Measurements from ENCODE around the gene WDR19. TPM values are rescaled to one million over a fixed set of nuclear protein-coding genes. Genes with fewer than 3 reads are reported as not detected.

WDR19 gene

DNA sequence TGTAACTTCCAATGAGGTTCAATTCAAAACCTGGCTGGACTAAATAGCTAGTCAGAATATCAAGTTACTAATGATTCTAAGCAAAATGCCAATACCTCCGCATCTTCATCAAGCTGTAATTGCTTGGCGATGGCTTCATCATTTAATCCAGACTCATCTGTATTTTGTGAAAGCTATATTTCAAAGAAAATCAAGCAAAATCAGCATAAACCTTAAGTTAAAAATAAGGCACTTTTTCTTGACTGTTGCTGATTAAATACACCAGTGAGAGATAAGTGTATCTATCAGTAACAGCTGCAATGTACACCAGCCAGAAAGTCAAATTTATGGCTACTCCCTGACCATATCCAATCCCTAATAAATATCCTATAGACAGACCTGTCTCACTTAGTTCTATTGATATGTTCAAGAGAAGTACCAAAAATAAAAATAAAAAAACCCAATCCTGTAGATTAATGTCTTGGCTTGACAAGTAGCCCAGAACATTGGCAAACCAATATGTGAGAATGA, 144.2 kb downstream of the WDR19 start:
- H3K4ac ChIP-seq (ENCODE audit: low read depth, low read length), result no peak overlapping the region
- H3K23ac ChIP-seq (ENCODE audit: low read length), result no peak overlapping the region
- no peak overlapping the region for H3K9ac ChIP-seq (ENCODE audit: low read length)
- H3K4me1 ChIP-seq (ENCODE audit: control insufficient read depth, low read depth, low read length), result no peaks in the 10 kb centered on the region
- no peak overlapping the region for H4K5ac ChIP-seq (ENCODE audit: low read length)
- no peaks in the 10 kb centered on the region for H3K27me3 ChIP-seq (ENCODE audit: insufficient read depth, low read length, poor library complexity)
- no peak for DNase-seq
- no peak overlapping the region for H2BK15ac ChIP-seq (replicated peaks; ENCODE audit: low read depth)
- no peak overlapping the region for H3K4me2 ChIP-seq (ENCODE audit: low read length)
- no peak overlapping the region for H4K8ac ChIP-seq (ENCODE audit: low read depth, low read length)
- no peak overlapping the region for H3K4me3 ChIP-seq (ENCODE audit: low read length)
- no peak overlapping the region for H3K56ac ChIP-seq (ENCODE audit: low read length)
- peaks cover 3% of the 10 kb centered on the region for H3K79me2 ChIP-seq (ENCODE audit: control insufficient read depth, insufficient read depth, low read length)
- no CpG with 5 or more reads among the region's 2 CpGs for WGBS (ENCODE audit: extremely low coverage, insufficient coverage, low lambda C conversion rate)
- no peak overlapping the region for H3K27ac ChIP-seq (ENCODE audit: low read depth, low read length)
- no peaks in the 10 kb centered on the region for H3K36me3 ChIP-seq (ENCODE audit: control insufficient read depth, insufficient read depth, low read length)
- no peak overlapping the region for H2AK5ac ChIP-seq (ENCODE audit: low read length)
- no peak overlapping the region for H3K18ac ChIP-seq (ENCODE audit: low read length)
- peaks cover 3% of the 10 kb centered on the region for H3K79me1 ChIP-seq (ENCODE audit: low read length)
- H2BK5ac ChIP-seq (ENCODE audit: low read length), result no peak overlapping the region
- H2BK120ac ChIP-seq (ENCODE audit: low read depth, low read length), result no peak overlapping the region

GRCh38 chr4:39330353-39330752, 148.0 kb downstream of the WDR19 start:
- no peak overlapping the region for H4K8ac ChIP-seq (ENCODE audit: low read depth, low read length)
- no peak overlapping the region for H2BK15ac ChIP-seq (replicated peaks; ENCODE audit: low read depth)
- no peak overlapping the region for H2AK5ac ChIP-seq (ENCODE audit: low read length)
- no peak overlapping the region for H3K18ac ChIP-seq (ENCODE audit: low read length)
- no peak overlapping the region for H3K4me3 ChIP-seq (ENCODE audit: low read length)
- no peak for DNase-seq
- H2BK120ac ChIP-seq (ENCODE audit: low read depth, low read length), result no peak overlapping the region
- H3K27me3 ChIP-seq (ENCODE audit: insufficient read depth, low read length, poor library complexity), result no peaks in the 10 kb centered on the region
- H2BK5ac ChIP-seq (ENCODE audit: low read length), result no peak overlapping the region
- H3K27ac ChIP-seq (ENCODE audit: low read depth, low read length), result no peak overlapping the region
- no peak overlapping the region for H4K5ac ChIP-seq (ENCODE audit: low read length)
- H3K4ac ChIP-seq (ENCODE audit: low read depth, low read length), result no peak overlapping the region
- H3K23ac ChIP-seq (ENCODE audit: low read length), result no peak overlapping the region
- no peak overlapping the region for H3K9ac ChIP-seq (ENCODE audit: low read length)
- peaks cover 3% of the 10 kb centered on the region for H3K79me1 ChIP-seq (ENCODE audit: low read length)
- WGBS (ENCODE audit: extremely low coverage, insufficient coverage, low lambda C conversion rate), result no CpG with 5 or more reads among the region's 1 CpG
- no peak overlapping the region for H3K4me2 ChIP-seq (ENCODE audit: low read length)
- H3K4me1 ChIP-seq (ENCODE audit: control insufficient read depth, low read depth, low read length), result no peaks in the 10 kb centered on the region
- H3K56ac ChIP-seq (ENCODE audit: low read length), result no peak overlapping the region
- H3K79me2 ChIP-seq (ENCODE audit: control insufficient read depth, insufficient read depth, low read length), result peaks cover 5% of the 10 kb centered on the region
- H3K36me3 ChIP-seq (ENCODE audit: control insufficient read depth, insufficient read depth, low read length), result no peaks in the 10 kb centered on the region

DNA sequence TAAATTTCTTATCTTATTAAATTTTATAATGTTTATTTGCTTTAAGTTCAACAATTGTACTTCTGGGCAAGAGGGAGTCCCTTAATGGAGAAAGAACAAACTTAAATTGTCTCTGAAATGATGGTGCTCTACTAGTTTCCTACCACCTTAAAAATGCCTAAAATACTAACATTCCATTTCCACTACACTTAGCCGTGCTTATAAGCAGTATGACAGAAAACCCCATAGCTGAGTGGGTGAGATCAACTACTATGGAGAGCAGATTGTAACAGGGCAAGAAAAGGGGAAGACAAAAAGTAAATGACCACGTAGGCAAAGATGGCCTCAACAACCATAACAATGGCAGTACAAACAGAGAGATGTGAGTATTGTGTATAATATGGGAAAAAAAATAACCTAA, 148.9 kb downstream of the WDR19 start:
- no peak overlapping the region for H3K56ac ChIP-seq (ENCODE audit: low read length)
- H2BK15ac ChIP-seq (replicated peaks; ENCODE audit: low read depth), result no peak overlapping the region
- no peaks in the 10 kb centered on the region for H3K4me1 ChIP-seq (ENCODE audit: control insufficient read depth, low read depth, low read length)
- WGBS (ENCODE audit: extremely low coverage, insufficient coverage, low lambda C conversion rate), result no CpG with 5 or more reads among the region's 2 CpGs
- no peak overlapping the region for H2BK120ac ChIP-seq (ENCODE audit: low read depth, low read length)
- no peak overlapping the region for H3K4me2 ChIP-seq (ENCODE audit: low read length)
- no peak overlapping the region for H2AK5ac ChIP-seq (ENCODE audit: low read length)
- H3K79me2 ChIP-seq (ENCODE audit: control insufficient read depth, insufficient read depth, low read length), result peaks cover 9% of the 10 kb centered on the region
- no peak overlapping the region for H3K4ac ChIP-seq (ENCODE audit: low read depth, low read length)
- H3K23ac ChIP-seq (ENCODE audit: low read length), result no peak overlapping the region
- H4K5ac ChIP-seq (ENCODE audit: low read length), result no peak overlapping the region
- no peak overlapping the region for H2BK5ac ChIP-seq (ENCODE audit: low read length)
- H3K27ac ChIP-seq (ENCODE audit: low read depth, low read length), result no peak overlapping the region
- peak; percentile 19 for DNase-seq
- H3K18ac ChIP-seq (ENCODE audit: low read length), result no peak overlapping the region
- H3K9ac ChIP-seq (ENCODE audit: low read length), result no peak overlapping the region
- H3K27me3 ChIP-seq (ENCODE audit: insufficient read depth, low read length, poor library complexity), result no peaks in the 10 kb centered on the region
- H4K8ac ChIP-seq (ENCODE audit: low read depth, low read length), result no peak overlapping the region
- H3K79me1 ChIP-seq (ENCODE audit: low read length), result peaks cover 6% of the 10 kb centered on the region
- no peak overlapping the region for H3K4me3 ChIP-seq (ENCODE audit: low read length)
- no peaks in the 10 kb centered on the region for H3K36me3 ChIP-seq (ENCODE audit: control insufficient read depth, insufficient read depth, low read length)

Small RNA genes lying within 50 kb of the gene (small RNA-seq; reads per million reads assigned to genes)
- gene RNU6-32P (ENCODE audit: insufficient read depth), result not detected

Data from mesendoderm (in vitro differentiated cells).